ENCODE measurements around the gene LILRB5. TPM values are rescaled to one million over a fixed set of nuclear protein-coding genes. Genes with fewer than 3 reads are reported as not detected.
"Not testable (repeated sequence)": the region's sequence is repeated elsewhere in the genome, so short reads cannot be mapped to it uniquely, and the experiment has no call there.

The LILRB5 gene
- total and polyA plus RNA-seq, 5 donors from 2014 or later = not detected

DNA sequence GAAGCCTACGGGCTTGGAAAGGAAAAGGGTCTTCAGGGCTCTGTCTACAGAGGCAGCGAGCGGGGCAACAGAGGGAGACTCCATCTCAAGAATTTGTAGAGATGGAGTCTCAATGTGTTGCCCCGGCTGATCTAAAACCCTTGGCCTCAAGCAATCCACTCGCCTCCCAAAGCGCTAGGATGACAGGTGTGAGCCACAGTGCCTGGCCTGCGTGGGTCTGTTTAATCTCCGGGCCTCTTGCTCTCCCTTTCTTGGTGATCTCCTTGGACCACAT is 48.4 kb downstream of the LILRB5 start:
- H3K36me3 Mint-ChIP-seq = peaks cover 32% of the 10 kb centered on the region
- peak overlapping the region in 1 of 3 donors; percentile 75 for H3K27ac Mint-ChIP-seq
- H3K9me3 Mint-ChIP-seq = peaks cover 0 to 2% (median 0%) of the 10 kb centered on the region in 7 donors
- Histone ChIP-seq H3K4me3 (ENCODE audit: low read depth, low read length) (no peak overlapping the region), H3K4me1 (ENCODE audit: control insufficient read depth, insufficient read depth, low read length, poor library complexity, severe bottlenecking) (peaks cover 50% of the 10 kb centered on the region), H3K36me3 (ENCODE audit: control insufficient read depth, insufficient read depth, low read length) (peaks cover 42% of the 10 kb centered on the region), H3K9me3 (ENCODE audit: control insufficient read depth in 2 of 2, low read length in 2 of 2) (no peaks in the 10 kb centered on the region), H3K27ac (ENCODE audit: insufficient read depth, low read length, poor library complexity, severe bottlenecking) (no peak overlapping the region), H3K27me3 (ENCODE audit: control insufficient read depth, insufficient read depth, low read length) (no peaks in the 10 kb centered on the region)
- H3K27me3 Mint-ChIP-seq = no peaks in the 10 kb centered on the region
- peak overlapping the region in 1 of 4 donors; percentile 70 for H3K4me3 Mint-ChIP-seq
- peaks cover 0 to 75% (median 50%) of the 10 kb centered on the region in 4 donors for H3K4me1 Mint-ChIP-seq
- ATAC-seq (ENCODE audit: low read depth in 2 of 2) = no peak
- no peak for DNase-seq

DNA sequence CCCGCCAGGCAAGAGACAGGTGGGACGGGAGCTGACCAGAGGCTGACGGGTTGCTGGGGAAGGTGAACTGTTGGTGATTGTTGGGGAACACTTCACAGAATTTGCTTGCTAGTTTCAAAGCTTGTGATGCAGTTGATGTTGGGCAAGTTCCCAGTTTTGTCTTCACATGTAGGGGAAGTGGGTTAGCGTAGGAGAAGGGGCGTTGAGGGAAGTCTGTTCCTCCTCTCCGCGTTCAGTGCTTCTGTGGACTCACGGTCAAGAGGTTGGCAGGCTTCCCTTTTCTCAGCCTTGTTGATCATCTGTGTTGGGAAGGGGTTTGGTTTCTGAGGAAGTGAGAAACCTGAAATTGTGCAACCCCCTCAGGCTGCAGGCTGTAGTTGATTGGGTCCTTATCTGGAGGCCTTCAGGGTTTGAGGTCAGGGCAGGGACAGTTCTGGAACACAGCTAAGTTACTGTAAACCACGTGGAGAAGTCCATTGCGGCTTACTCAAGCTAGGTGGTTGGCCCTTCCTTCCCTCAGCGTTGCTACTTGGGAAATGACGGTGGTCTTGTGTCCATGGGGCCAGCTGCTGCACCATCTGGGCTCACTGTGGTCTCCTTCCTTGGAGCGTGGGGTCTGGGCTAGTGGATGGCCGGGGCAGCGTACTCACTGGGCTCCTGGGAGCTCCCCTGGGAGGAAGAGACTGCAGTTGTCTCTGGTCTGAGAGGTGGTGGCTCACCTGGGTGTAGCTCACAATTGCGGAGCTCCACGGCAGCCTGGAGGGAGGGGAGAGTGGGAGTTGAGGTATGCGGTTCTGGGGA is 48.9 kb downstream of the LILRB5 start:
- Histone ChIP-seq H3K4me3 (ENCODE audit: low read depth, low read length) (no peak overlapping the region), H3K27me3 (ENCODE audit: control insufficient read depth, insufficient read depth, low read length) (no peaks in the 10 kb centered on the region), H3K4me1 (ENCODE audit: control insufficient read depth, insufficient read depth, low read length, poor library complexity, severe bottlenecking) (peaks cover 56% of the 10 kb centered on the region), H3K9me3 (ENCODE audit: control insufficient read depth in 2 of 2, low read length in 2 of 2) (no peaks in the 10 kb centered on the region), H3K36me3 (ENCODE audit: control insufficient read depth, insufficient read depth, low read length) (peaks cover 48% of the 10 kb centered on the region), H3K27ac (ENCODE audit: insufficient read depth, low read length, poor library complexity, severe bottlenecking) (no peak overlapping the region)
- peaks cover 0 to 81% (median 51%) of the 10 kb centered on the region in 4 donors for H3K4me1 Mint-ChIP-seq
- DNase-seq (no peak), ATAC-seq (ENCODE audit: low read depth in 2 of 2) (peak; percentile 6 to 10)
- no peaks in the 10 kb centered on the region for H3K27me3 Mint-ChIP-seq
- H3K4me3 Mint-ChIP-seq = peak overlapping the region in 3 of 4 donors; percentile 48 to 73 (median 70)
- H3K9me3 Mint-ChIP-seq = peaks cover 0 to 2% (median 0%) of the 10 kb centered on the region in 7 donors
- H3K36me3 Mint-ChIP-seq = peaks cover 32% of the 10 kb centered on the region
- H3K27ac Mint-ChIP-seq = peak overlapping the region; percentile 65 to 89 (median 75)

DNA sequence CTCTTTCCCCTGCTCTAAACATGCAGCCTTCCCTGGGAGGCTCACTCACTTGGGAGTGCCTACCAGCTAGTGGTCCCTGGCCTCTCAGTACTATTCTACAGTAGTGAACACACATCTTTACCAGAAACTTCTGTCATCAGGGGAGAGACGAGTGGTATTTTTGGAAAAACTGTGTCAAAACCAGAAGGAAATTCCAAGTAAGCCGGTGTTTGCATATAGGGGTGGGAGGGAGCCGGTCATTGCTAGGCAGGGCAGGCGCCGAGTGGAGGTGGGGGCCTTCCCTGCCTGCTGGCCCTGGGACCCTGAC is 49.4 kb downstream of the LILRB5 start:
- Mint-ChIP-seq H3K4me3 (peak overlapping the region in 2 of 4 donors; percentile 7 to 48), H3K27ac (peak overlapping the region; percentile 65 to 89 (median 72)), H3K36me3 (peaks cover 35% of the 10 kb centered on the region), H3K4me1 (peaks cover 0 to 85% (median 54%) of the 10 kb centered on the region in 4 donors), H3K9me3 (peaks cover 0 to 2% (median 0%) of the 10 kb centered on the region in 7 donors), H3K27me3 (no peaks in the 10 kb centered on the region)
- no peaks in the 10 kb centered on the region for H3K27me3 ChIP-seq (ENCODE audit: control insufficient read depth, insufficient read depth, low read length)
- H3K4me1 ChIP-seq (ENCODE audit: control insufficient read depth, insufficient read depth, low read length, poor library complexity, severe bottlenecking) = peaks cover 61% of the 10 kb centered on the region
- H3K4me3 ChIP-seq (ENCODE audit: low read depth, low read length) = no peak overlapping the region
- no peaks in the 10 kb centered on the region for H3K9me3 ChIP-seq (ENCODE audit: control insufficient read depth in 2 of 2, low read length in 2 of 2)
- no peak for DNase-seq
- H3K36me3 ChIP-seq (ENCODE audit: control insufficient read depth, insufficient read depth, low read length) = peaks cover 53% of the 10 kb centered on the region
- no peak for ATAC-seq (ENCODE audit: low read depth in 2 of 2)
- H3K27ac ChIP-seq (ENCODE audit: insufficient read depth, low read length, poor library complexity, severe bottlenecking) = no peak overlapping the region

DNA sequence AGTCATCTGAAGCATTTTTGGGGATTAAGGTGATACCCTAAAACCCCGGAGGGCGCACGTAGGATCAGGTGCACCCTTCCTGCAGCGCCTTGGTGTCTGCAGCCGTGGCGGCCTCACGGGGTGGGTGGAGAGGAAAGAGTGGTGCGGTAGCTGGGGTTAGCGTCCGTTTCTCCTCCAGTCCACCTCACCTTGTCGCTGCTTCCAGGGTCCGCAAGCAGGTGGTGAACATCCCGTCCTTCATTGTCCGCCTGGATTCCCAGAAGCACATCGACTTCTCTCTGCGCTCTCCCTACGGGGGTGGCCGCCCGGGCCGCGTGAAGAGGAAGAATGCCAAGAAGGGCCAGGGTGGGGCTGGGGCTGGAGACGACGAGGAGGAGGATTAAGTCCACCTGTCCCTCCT is 49.9 kb downstream of the LILRB5 start:
- not testable (repeated sequence) for DNase-seq; H3K27ac ChIP-seq (ENCODE audit: insufficient read depth, low read length, poor library complexity, severe bottlenecking); H3K27me3 Mint-ChIP-seq; ATAC-seq (ENCODE audit: low read depth in 2 of 2); H3K9me3 Mint-ChIP-seq; H3K9me3 ChIP-seq (ENCODE audit: control insufficient read depth in 2 of 2, low read length in 2 of 2); H3K4me3 ChIP-seq (ENCODE audit: low read depth, low read length); H3K27me3 ChIP-seq (ENCODE audit: control insufficient read depth, insufficient read depth, low read length)
- H3K36me3 ChIP-seq (ENCODE audit: control insufficient read depth, insufficient read depth, low read length) = peaks cover 58% of the 10 kb centered on the region
- H3K4me1 ChIP-seq (ENCODE audit: control insufficient read depth, insufficient read depth, low read length, poor library complexity, severe bottlenecking) = peaks cover 66% of the 10 kb centered on the region
- H3K4me1 Mint-ChIP-seq = peaks cover 0 to 89% (median 57%) of the 10 kb centered on the region in 4 donors
- peaks cover 39% of the 10 kb centered on the region for H3K36me3 Mint-ChIP-seq
- H3K4me3 Mint-ChIP-seq = peak overlapping the region in 2 of 4 donors; percentile 7 to 48
- H3K27ac Mint-ChIP-seq = peak overlapping the region in 1 of 3 donors; percentile 72

DNA sequence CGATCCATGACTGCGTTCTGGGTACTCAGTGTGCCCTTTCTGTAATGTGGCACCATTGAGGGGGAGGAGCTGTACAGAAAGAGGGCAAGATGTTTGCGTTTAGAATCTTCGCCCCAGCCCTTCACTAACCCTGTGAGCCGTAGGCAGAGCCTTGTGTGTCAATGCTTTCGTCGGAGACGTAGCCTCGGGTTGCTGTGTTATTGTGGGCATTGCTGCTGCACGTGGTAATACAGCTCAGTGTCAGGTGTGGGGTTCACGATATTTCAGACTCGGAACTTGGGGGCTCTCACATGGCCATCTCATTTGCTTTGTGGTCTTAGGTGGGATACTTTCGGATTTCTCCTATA is 50.3 kb downstream of the LILRB5 start:
- H3K4me3 ChIP-seq (ENCODE audit: low read depth, low read length) = no peak overlapping the region
- Mint-ChIP-seq H3K27me3 (no peaks in the 10 kb centered on the region), H3K4me1 (peaks cover 0 to 93% (median 59%) of the 10 kb centered on the region in 4 donors), H3K27ac (peak overlapping the region in 1 of 3 donors; percentile 20), H3K9me3 (peaks cover 0 to 2% (median 0%) of the 10 kb centered on the region in 7 donors), H3K4me3 (peak overlapping the region in 1 of 4 donors; percentile 38), H3K36me3 (peaks cover 42% of the 10 kb centered on the region)
- H3K4me1 ChIP-seq (ENCODE audit: control insufficient read depth, insufficient read depth, low read length, poor library complexity, severe bottlenecking) = peaks cover 70% of the 10 kb centered on the region
- no peak for ATAC-seq (ENCODE audit: low read depth in 2 of 2)
- H3K27ac ChIP-seq (ENCODE audit: insufficient read depth, low read length, poor library complexity, severe bottlenecking) = no peak overlapping the region
- DNase-seq = no peak
- no peaks in the 10 kb centered on the region for H3K27me3 ChIP-seq (ENCODE audit: control insufficient read depth, insufficient read depth, low read length)
- H3K36me3 ChIP-seq (ENCODE audit: control insufficient read depth, insufficient read depth, low read length) = peaks cover 61% of the 10 kb centered on the region
- no peaks in the 10 kb centered on the region for H3K9me3 ChIP-seq (ENCODE audit: control insufficient read depth in 2 of 2, low read length in 2 of 2)

DNA sequence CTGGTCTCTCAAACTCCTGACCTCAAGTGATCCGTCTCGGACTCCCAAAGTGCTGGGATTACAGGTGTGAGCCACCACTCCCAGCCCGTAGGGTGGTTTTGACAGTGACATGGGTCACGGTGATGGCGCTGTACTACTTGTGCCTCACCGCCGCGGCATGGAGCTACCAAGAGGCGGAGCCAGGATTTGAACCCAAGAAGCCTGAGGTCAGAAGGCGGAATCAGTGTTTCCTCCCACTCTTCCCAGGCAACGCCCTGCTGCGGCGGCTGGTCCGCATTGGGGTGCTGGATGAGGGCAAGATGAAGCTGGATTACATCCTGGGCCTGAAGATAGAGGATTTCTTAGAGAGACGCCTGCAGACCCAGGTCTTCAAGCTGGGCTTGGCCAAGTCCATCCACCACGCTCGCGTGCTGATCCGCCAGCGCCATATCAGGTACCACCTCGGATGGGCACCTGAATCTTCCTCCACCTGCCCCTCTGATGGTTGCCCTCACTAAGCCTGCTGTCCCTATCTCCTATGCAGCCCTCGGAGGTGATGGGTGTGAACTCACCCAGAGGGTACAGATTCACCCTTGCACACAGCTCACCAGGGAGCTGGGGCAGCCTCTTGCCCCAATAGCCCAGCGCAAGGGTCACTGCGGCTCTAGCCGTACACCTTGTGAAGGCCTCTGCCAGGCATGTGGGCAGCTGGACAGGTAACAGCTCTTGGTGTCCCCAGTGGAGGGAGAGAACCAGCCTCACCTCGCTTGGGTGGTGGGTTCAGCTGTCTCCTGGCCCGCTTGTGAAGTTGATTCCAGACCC is 50.8 kb downstream of the LILRB5 start:
- Histone ChIP-seq H3K4me1 (ENCODE audit: control insufficient read depth, insufficient read depth, low read length, poor library complexity, severe bottlenecking) (peaks cover 75% of the 10 kb centered on the region), H3K27me3 (ENCODE audit: control insufficient read depth, insufficient read depth, low read length) (no peaks in the 10 kb centered on the region), H3K4me3 (ENCODE audit: low read depth, low read length) (no peak overlapping the region), H3K36me3 (ENCODE audit: control insufficient read depth, insufficient read depth, low read length) (peaks cover 61% of the 10 kb centered on the region), H3K27ac (ENCODE audit: insufficient read depth, low read length, poor library complexity, severe bottlenecking) (no peak overlapping the region), H3K9me3 (ENCODE audit: control insufficient read depth in 2 of 2, low read length in 2 of 2) (no peaks in the 10 kb centered on the region)
- Mint-ChIP-seq H3K36me3 (peaks cover 42% of the 10 kb centered on the region), H3K27ac (peak overlapping the region in 1 of 3 donors; percentile 20), H3K9me3 (peaks cover 0 to 2% (median 0%) of the 10 kb centered on the region in 7 donors), H3K27me3 (no peaks in the 10 kb centered on the region), H3K4me1 (peaks cover 0 to 97% (median 62%) of the 10 kb centered on the region in 4 donors), H3K4me3 (peak overlapping the region in 2 of 4 donors; percentile 38)
- DNase-seq = no peak
- no peak for ATAC-seq (ENCODE audit: low read depth in 2 of 2)

DNA sequence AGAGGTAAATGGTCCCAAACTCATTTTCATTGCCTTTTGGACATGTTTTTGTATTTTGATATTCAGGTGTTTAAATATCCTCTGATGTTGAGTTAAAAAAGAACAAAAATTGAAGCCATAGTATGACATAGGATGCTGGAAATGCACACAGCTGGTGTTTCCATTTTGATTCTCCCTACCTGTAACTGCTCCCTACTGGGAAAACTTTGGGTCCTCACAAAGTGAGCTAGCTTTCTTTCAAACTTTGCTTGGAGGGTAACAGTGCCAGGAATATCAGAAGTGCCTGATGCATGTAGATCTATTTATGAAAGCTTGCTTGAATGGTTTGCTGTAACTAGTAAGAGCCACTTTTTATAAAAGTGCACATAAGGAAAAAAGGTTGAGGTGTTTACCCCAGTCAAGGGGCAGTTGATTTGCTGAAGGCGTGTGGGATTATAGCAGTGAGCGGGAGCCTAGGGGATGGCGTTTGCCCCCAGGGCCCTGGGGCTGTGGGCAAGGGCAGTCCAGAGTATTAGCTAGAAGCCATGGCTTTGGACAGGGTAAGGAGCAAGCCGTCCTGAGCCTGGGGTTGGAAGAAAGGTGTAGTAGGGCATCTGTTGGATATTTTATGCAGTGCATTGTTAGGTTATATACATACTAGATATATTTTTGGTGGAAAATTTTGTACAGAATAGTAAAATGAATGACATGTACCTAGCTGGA is 52.2 kb downstream of the LILRB5 start:
- H3K4me1 ChIP-seq (ENCODE audit: control insufficient read depth, insufficient read depth, low read length, poor library complexity, severe bottlenecking) = peaks cover 74% of the 10 kb centered on the region
- no peaks in the 10 kb centered on the region for H3K27me3 ChIP-seq (ENCODE audit: control insufficient read depth, insufficient read depth, low read length)
- ATAC-seq (ENCODE audit: low read depth in 2 of 2) = no peak
- Mint-ChIP-seq H3K27me3 (no peaks in the 10 kb centered on the region), H3K36me3 (peaks cover 41% of the 10 kb centered on the region), H3K4me1 (peaks cover 7 to 93% (median 54%) of the 10 kb centered on the region in 4 donors), H3K4me3 (peak overlapping the region in 3 of 4 donors; percentile 65 to 96 (median 74)), H3K9me3 (peaks cover 0 to 1% (median 0%) of the 10 kb centered on the region in 7 donors), H3K27ac (peak overlapping the region in 2 of 3 donors; percentile 57 to 59)
- H3K9me3 ChIP-seq (ENCODE audit: control insufficient read depth in 2 of 2, low read length in 2 of 2) = no peaks in the 10 kb centered on the region
- no peak for DNase-seq
- H3K27ac ChIP-seq (ENCODE audit: insufficient read depth, low read length, poor library complexity, severe bottlenecking) = no peak overlapping the region
- H3K36me3 ChIP-seq (ENCODE audit: control insufficient read depth, insufficient read depth, low read length) = peaks cover 61% of the 10 kb centered on the region
- peak overlapping the region; percentile 20 for H3K4me3 ChIP-seq (ENCODE audit: low read depth, low read length)

All from CD4-positive, CD25-positive, alpha-beta regulatory T cell (primary cell).